VCaP (cell line): ENCODE data around the gene NOP56.

ENCODE experiments used
- H3K27ac ChIP-seq: fragments of 450-650 bp; 2 replicates; pipeline ENCODE4 v1.5.1; 2017
- TF ChIP-seq, protein P1 (sequence below): fragments of 450-650 bp; conservative IDR thresholded peaks from 2 replicates; pipeline ENCODE4 v1.5.1; 2017; ENCODE audit warnings: mild to moderate bottlenecking, moderate library complexity

The NOP56 gene

DNA sequence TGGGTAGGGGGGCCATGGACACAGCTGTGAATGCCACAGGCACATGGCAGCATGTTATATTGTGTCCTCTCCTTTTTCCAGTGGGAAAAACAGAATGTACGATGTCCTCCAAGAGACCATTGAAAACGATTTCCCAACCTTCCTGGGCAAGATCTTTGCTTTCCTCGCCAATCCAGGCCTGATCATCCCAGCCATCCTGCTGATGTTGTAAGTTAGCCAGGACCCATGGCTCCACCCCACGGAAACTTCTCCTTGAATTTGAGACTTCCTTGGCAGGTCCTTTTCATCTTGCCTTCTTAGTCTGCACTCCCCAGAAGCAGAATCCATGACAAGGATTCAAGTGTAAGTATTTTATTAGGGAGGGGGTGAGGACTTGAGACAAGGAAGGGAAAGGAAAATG, 28.2 kb upstream of the NOP56 start:
- TF ChIP-seq, protein P1, sequence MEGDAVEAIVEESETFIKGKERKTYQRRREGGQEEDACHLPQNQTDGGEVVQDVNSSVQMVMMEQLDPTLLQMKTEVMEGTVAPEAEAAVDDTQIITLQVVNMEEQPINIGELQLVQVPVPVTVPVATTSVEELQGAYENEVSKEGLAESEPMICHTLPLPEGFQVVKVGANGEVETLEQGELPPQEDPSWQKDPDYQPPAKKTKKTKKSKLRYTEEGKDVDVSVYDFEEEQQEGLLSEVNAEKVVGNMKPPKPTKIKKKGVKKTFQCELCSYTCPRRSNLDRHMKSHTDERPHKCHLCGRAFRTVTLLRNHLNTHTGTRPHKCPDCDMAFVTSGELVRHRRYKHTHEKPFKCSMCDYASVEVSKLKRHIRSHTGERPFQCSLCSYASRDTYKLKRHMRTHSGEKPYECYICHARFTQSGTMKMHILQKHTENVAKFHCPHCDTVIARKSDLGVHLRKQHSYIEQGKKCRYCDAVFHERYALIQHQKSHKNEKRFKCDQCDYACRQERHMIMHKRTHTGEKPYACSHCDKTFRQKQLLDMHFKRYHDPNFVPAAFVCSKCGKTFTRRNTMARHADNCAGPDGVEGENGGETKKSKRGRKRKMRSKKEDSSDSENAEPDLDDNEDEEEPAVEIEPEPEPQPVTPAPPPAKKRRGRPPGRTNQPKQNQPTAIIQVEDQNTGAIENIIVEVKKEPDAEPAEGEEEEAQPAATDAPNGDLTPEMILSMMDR = no peak
- no peak overlapping the region for H3K27ac ChIP-seq

DNA sequence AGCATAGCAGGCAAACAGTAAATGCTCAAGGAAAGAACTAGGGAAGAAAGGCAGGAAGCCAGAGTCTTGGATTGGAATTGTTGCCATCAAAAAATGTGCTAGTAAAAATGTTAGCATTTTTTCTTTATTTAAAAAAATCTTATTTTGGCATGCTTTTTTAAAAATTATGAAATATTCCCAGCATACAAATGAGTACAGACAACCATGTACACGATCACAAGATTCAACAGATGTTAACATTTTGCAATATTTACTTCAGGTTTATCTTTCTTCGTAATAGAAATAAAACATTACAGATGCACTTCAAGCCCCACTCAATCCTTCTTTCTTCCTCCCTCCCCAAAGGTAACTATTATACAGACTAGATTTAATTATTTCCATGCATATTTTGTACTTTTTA, 27.4 kb upstream of the NOP56 start:
- TF ChIP-seq, protein P1 = no peak
- H3K27ac ChIP-seq = no peak overlapping the region

- H3K27ac ChIP-seq = no peak overlapping the region
- TF ChIP-seq, protein P1 = no peak
Measured at GRCh38 chr20:2626853-2627541, 25.4 kb upstream of the NOP56 start.

DNA sequence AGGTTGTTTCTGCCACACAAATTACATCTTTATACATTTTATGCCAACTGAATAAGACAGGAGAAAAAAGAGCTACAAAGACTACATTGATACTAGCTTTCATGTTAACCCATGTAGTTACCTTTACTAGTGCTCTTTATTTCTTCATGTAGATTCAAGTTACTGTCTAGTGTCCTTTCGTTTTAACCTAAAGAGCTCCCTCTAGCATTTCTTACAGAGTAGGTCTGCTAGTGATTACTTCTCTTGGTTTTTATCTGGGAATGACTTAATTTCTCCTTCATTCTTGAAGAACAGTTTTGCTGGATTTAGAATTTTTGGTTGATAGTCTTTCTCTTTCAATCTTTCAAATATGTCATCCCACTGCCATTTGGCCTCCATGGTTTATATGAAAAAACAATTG, 21.2 kb upstream of the NOP56 start:
- TF ChIP-seq, protein P1 = peak; percentile 59
- H3K27ac ChIP-seq = no peak overlapping the region

- TF ChIP-seq, protein P1 = no peak
- peak overlapping the region; percentile 35 for H3K27ac ChIP-seq
Measured at GRCh38 chr20:2633381-2633780, 19.1 kb upstream of the NOP56 start.

GRCh38 chr20:2637246-2637645, 15.2 kb upstream of the NOP56 start:
- no peak overlapping the region for H3K27ac ChIP-seq
- TF ChIP-seq, protein P1 = no peak

GRCh38 chr20:2640260-2640659, 12.2 kb upstream of the NOP56 start:
- TF ChIP-seq, protein P1 = no peak
- H3K27ac ChIP-seq = no peak overlapping the region
